ENCODE data around the gene CUX1.

GRCh38 chr7:101861218-101861775 lies 43.9 kb downstream of the CUX1 start:
- TF ChIP-seq POLR2AphosphoS5 (IDR thresholded peaks at IDR 0.05) (no peak), CTCF (IDR thresholded peaks at IDR 0.05) (no peak)

All from breast epithelium (tissue), 3 donors.